ENCODE data around the gene STARD9.

DNA sequence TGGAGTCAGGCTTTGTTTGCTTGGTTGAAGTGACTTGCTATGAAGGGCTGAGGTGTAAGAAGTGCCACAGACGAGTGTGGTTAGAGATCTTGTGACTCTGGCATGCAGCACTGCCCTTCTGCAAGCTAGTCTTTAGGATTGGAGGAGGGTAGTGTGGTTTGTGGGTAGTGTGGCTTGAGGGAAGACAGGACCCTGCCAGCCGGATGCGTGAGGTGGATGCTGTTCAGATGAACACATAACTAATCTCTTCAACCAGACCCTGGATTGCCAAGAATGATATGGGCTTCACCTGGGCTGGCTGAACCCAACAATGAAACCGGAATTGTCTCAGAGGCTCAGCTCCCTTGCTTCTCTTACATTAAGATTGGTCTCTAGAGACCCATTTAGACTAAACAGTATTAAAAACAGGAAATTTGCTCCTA, 32.7 kb downstream of the STARD9 start:
- TF ChIP-seq CTCF (optimal IDR thresholded peaks at IDR 0.05 in 1 of 3, IDR thresholded peaks at IDR 0.05 in 1 of 3, conservative IDR thresholded peaks at IDR 0.05 in 1 of 3; ENCODE audit: extremely low read depth in 1 of 3, insufficient read depth in 2 of 3, low read length in 3 of 3) (no peak), EZH2 (IDR thresholded peaks at IDR 0.05; ENCODE audit: low read length) (no peak)

Data from keratinocyte (primary cell).